Activated naive CD4-positive, alpha-beta T cell treated with anti-CD3 and anti-CD28 coated beads, Interleukin-2, amount 10 ng/mL, durations not matched to agents 5 hours and 36 hours (primary cell): ENCODE measurements around the gene CCN6. TPM values are rescaled to one million over a fixed set of nuclear protein-coding genes. Genes with fewer than 3 reads are reported as not detected.

Source experiments
- total RNA-seq, 2 experiments: library from RNA; stranded (reverse); gene quantifications; one replicate each; pipeline ENCODE4 v1.2.3, GENCODE V29; 2021

The CCN6 gene
- total RNA-seq: not detected

DNA sequence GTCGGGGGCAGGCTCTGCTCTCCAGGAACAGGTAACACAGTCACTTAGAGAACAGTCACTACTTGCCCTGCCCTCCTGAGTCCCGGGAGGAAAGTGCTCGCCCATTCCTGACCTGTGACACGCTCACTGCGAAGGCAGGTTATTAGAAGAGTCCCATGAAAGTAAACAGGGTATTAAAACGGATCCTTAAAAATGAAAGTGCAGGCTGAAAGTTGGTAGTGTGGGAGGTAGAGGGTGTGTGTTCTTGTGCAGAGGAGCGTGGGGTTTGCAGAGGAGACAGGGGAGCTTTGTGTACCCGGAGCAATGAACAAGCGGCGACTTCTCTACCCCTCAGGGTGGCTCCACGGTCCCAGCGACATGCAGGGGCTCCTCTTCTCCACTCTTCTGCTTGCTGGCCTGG is at the start of gene CCN6:
Gene CCN6, plus strand, starts transcription at position 104 of the 400 bp plus-strand sequence. Its CDS starts 254 bp downstream, at position 358.

DNA sequence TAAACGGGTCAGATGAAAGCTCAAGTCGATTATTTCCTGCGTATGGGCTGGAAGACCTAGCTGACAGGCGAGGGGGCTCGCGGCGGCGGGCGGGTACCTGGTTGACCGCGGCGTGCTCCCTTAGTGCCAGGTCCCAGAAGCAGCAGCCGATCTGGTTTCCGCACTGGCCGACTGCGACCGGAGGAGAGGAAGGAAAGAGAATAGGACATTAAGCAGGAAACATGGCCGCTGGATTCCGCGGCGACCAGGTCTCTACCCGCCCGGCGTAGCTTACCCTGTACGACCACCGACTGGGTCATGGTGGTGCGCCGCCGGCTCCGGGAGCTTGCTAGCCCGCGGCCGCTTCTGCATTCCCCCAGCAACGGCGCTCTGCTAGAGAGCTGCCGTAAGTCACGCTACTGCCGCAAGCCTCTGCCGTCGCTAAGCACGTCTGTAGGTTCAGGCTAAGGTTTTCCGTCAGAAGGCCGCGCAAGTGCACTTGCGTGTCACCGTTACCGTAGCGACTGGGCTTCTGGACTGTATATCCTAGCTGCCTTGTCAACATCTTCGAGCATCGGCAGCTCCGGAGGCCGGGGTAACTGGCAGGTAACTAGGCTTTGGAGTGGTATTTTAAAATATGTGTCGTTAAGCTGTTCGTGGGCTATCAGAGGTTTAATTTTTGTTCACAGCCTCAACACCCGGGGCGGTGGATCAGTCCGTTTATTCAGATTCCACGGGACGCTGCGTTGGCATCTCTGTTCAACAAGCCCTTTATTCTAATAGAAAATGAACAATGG is 33.4 kb downstream of the CCN6 start, which contains the start of the genes FAM229B and TUBE1:
Gene FAM229B, plus strand, starts transcription at position 456 of the 776 bp plus-strand sequence. CDS start 11,693 bp downstream, outside the sequence.
Gene TUBE1, minus strand, starts transcription at position 347 of the 776 bp plus-strand sequence. Its CDS starts 48 bp downstream, at position 299.

Other genes with a start within 250 kb of the CCN6 start
- gene FYN, start 180.7 kb upstream of the CCN6 start, total RNA-seq: 100 to 1,000 TPM; 189 to 193 TPM
- 10 to 100 TPM; 16.7 to 18.2 TPM for gene TUBE1, start 33.4 kb downstream of the CCN6 start, total RNA-seq
- 1 to 10 TPM; 1.2 to 1.3 TPM for gene FAM229B, start 33.5 kb downstream of the CCN6 start, total RNA-seq
- not detected for gene LAMA4, start 200.5 kb downstream of the CCN6 start, total RNA-seq